Breast epithelium (tissue), 3 donors: ENCODE measurements around the gene ATP10D.

Experiments used
- POLR2A ChIP-seq: fragments of 450-650 bp; IDR thresholded peaks from one replicate; pipeline ENCODE4 v1.6.1; 2016; ENCODE audit warnings: antibody characterized with exemption, mild to moderate bottlenecking, moderate library complexity
- POLR2AphosphoS5 ChIP-seq, 3 donors: sonication (generic); formaldehyde crosslinking; IDR thresholded peaks; one replicate each; pipeline ENCODE4 v1.6.1; 2017; ENCODE audit warnings: antibody characterized with exemption in 3 of 3
- TF ChIP-seq, protein P1 (sequence below), 3 donors: fragments of 450-650 bp; IDR thresholded peaks; one replicate each; pipeline ENCODE4 v1.5.1; 2016 to 2017; ENCODE audit warnings: antibody characterized with exemption in 3 of 3, mild to moderate bottlenecking in 3 of 3, moderate library complexity in 3 of 3

DNA sequence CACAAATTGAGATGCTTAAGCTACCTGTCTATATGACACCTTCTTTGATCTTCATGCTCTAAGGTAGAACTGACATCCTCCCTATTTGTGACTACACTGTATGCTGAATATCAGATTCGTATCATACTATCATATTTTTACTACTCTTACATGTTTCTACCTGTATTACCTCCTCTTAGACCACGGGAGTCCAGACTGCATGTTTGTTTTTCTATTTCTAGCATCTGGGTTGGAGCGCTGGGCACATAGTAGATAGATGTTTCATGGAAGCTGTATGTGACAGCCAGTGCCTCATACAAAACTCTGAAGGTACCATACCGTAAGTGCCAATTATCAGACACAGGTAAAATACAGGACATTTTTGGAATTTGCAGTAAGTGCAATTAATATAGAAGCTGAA lies 47.6 kb downstream of the ATP10D start:
- TF ChIP-seq, protein P1, sequence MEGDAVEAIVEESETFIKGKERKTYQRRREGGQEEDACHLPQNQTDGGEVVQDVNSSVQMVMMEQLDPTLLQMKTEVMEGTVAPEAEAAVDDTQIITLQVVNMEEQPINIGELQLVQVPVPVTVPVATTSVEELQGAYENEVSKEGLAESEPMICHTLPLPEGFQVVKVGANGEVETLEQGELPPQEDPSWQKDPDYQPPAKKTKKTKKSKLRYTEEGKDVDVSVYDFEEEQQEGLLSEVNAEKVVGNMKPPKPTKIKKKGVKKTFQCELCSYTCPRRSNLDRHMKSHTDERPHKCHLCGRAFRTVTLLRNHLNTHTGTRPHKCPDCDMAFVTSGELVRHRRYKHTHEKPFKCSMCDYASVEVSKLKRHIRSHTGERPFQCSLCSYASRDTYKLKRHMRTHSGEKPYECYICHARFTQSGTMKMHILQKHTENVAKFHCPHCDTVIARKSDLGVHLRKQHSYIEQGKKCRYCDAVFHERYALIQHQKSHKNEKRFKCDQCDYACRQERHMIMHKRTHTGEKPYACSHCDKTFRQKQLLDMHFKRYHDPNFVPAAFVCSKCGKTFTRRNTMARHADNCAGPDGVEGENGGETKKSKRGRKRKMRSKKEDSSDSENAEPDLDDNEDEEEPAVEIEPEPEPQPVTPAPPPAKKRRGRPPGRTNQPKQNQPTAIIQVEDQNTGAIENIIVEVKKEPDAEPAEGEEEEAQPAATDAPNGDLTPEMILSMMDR (IDR thresholded peaks at IDR 0.05) = no peak
- TF ChIP-seq POLR2AphosphoS5 (IDR thresholded peaks at IDR 0.05) (no peak), POLR2A (no peak)
